Measurements from ENCODE around the gene CLHC1. TPM values are rescaled to one million over a fixed set of nuclear protein-coding genes. Genes with fewer than 3 reads are reported as not detected.

CLHC1 gene
- total RNA-seq, 1 donor, result 14.3 TPM

- TF ChIP-seq, protein P1, sequence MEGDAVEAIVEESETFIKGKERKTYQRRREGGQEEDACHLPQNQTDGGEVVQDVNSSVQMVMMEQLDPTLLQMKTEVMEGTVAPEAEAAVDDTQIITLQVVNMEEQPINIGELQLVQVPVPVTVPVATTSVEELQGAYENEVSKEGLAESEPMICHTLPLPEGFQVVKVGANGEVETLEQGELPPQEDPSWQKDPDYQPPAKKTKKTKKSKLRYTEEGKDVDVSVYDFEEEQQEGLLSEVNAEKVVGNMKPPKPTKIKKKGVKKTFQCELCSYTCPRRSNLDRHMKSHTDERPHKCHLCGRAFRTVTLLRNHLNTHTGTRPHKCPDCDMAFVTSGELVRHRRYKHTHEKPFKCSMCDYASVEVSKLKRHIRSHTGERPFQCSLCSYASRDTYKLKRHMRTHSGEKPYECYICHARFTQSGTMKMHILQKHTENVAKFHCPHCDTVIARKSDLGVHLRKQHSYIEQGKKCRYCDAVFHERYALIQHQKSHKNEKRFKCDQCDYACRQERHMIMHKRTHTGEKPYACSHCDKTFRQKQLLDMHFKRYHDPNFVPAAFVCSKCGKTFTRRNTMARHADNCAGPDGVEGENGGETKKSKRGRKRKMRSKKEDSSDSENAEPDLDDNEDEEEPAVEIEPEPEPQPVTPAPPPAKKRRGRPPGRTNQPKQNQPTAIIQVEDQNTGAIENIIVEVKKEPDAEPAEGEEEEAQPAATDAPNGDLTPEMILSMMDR (IDR thresholded peaks at IDR 0.05; ENCODE audit: insufficient read depth, low read length), result no peak
- H3K4me3 ChIP-seq (ENCODE audit: low read depth, low read length), result no peak overlapping the region
- no peak for DNase-seq (ENCODE audit: low read depth)
These were observed 89.6 kb downstream of the CLHC1 start for GRCh38 chr2:55142518-55142917.

DNA sequence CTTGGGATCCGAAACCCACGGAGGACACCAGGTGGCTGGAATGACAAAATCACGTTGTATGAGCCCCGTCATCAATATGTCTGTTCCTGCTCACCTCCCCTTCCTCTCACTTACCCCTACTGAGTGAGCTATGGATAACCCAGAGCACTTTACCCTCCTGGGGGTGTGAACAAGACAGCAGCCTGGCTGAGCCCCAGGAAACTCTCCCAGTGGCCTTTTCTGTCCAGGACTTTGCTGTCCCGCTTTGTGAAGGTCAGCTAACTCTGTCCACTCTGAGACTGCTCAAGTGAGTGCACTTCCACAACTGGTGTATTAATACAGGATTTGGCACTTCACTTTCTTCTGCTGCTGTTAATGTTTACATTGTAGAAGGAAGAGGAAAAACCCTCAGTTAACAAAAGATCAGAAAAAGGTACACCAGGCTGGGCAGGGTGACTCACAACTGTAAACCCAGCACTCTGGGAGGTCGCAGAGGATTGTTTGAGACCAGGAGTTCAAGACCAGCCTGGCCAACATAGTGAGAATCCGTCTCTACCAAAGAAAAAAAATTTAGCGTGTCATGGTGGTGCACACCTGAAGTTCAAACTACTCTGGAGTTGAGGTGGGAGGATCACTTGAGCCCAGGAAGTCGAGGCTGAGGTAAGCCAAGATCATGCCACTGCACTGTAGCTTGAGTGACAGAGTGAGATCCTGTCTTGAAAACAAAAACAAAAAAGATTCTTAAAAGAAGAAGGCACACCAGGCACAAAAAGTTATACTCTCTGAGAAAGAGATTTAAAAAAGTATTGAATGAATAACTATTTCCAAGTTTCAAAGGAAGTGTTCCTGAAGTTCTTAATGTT, 90.3 kb downstream of the CLHC1 start:
- TF ChIP-seq, protein P1 (IDR thresholded peaks at IDR 0.05; ENCODE audit: insufficient read depth, low read length), result no peak
- no peak for DNase-seq (ENCODE audit: low read depth)
- H3K4me3 ChIP-seq (ENCODE audit: low read depth, low read length), result no peak overlapping the region

DNA sequence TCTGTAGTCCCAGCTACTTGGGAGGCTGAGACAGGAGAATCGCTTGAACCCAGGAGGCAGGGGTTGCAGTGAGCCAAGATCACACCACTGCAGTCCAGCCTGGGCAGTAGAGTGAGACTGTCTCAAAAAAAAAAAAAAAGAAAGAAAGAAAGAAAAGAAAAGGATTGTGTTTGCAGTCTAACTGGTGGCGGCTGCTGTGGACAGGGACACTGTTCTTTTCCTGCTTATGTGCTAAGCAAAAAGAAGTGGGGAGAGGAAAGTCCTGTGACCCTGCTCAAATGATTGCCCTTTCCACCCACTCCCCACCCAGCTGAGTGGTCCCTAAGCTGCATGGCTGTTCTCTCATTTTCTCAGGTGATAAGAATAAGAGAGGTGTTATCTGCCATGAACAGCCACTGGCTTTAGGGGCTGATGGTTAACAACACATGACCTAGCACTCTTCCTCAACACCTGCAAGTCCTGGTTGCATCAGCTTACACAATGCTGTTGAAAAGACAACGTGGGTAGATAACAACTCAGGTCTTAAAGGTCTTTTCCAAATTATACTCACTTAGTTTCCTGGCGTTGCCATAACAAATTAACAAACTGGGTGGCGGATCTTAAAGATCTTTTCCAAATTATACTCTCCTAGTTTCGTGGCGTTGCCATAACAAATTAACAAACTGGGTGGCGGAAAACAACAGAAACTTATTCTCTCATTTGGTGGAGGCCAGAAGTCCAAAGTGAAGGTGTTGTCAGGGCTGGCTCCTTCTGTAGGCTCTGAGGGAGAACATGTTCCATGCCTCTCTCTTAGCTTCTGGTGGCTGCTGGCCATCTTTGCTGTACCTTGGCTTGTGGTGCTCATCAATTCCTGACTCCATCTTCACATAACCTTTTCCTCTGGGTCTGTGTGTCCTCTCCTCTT, 91.5 kb downstream of the CLHC1 start:
- no peak overlapping the region for H3K4me3 ChIP-seq (ENCODE audit: low read depth, low read length)
- DNase-seq (ENCODE audit: low read depth), result no peak
- TF ChIP-seq, protein P1 (IDR thresholded peaks at IDR 0.05; ENCODE audit: insufficient read depth, low read length), result no peak

DNA sequence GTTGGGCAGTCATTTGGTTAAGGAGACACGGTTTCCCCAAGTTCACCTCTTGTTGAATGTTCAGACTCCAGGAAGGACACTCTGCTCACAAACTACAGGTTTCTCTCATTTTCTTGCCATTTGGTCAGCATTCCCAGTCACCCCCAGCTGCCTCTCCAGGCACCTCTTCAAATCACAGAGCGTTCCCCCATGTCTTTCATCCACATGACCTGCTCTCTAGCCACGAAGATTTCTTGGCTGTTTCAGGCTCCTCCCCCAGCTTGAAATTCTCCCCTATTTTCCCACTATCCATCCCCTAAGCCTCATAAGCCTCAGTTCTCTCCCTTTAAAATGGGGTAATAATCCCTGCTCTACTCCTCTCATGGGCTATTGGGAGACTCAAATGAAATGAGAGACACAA, 92.8 kb downstream of the CLHC1 start:
- TF ChIP-seq, protein P1 (IDR thresholded peaks at IDR 0.05; ENCODE audit: insufficient read depth, low read length), result no peak
- no peak overlapping the region for H3K4me3 ChIP-seq (ENCODE audit: low read depth, low read length)
- DNase-seq (ENCODE audit: low read depth), result no peak

DNA sequence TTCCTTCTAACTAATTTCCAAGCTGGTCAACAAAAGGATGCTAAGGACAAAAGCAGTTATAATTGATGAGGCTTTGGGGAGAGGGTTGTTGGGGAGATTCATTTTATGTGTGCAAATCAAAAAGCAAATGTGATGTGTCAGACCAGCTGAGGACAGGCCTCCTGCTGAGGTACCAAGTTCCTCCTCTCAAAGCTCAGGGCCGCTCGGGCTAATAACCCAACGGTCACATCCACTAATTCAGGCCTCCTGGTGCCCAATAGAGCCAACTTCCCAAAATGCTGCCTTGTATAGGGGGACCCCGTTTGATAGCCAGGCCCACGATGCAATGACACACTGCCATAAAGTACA, 93.2 kb downstream of the CLHC1 start:
- TF ChIP-seq, protein P1 (IDR thresholded peaks at IDR 0.05; ENCODE audit: insufficient read depth, low read length), result no peak
- H3K4me3 ChIP-seq (ENCODE audit: low read depth, low read length), result no peak overlapping the region
- DNase-seq (ENCODE audit: low read depth), result no peak

DNA sequence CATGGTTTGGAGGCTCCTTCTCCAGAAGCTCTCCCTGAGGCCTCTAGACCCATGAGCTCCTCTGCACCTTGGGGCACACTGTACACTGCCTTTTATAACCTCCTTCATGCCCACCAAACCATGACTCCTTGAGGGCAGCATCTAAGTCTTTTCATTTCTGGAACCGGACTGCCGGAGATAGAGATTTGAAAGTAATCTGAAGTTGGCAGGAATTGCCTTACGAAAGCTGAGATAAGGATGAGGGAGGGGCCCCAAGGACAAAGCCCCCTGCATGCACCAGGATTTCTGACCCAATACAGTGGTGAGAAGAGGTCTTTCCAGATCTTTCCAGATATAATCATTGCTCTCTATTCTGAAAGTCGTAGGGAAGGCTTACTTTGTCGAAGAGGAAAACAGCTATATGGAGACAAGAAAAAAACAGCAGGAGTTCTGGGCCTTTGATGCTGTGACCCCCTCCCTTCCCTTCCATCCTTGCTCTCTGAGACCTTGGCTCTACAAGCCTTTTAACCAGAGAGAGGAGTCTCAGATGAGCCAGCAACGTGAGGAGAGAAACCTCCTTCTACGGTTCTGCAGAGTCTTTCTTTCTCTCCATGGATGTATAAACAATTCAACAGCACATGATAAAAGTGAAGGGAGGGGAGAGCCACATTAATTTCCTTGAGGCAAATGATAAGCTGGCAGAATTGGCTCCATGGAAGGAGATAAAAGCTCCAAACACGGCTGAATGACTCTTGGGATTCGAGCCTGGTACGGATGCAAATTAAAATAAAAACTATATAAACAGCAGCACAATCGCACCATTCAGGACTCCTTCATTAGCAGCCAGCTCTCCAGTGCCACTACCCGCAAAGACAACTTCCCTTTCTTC, 93.8 kb downstream of the CLHC1 start:
- no peak overlapping the region for H3K4me3 ChIP-seq (ENCODE audit: low read depth, low read length)
- DNase-seq (ENCODE audit: low read depth), result no peak
- TF ChIP-seq, protein P1 (IDR thresholded peaks at IDR 0.05; ENCODE audit: insufficient read depth, low read length), result no peak

All from fibroblast of the aortic adventitia (primary cell).